ENCODE measurements around the gene TBXAS1. TPM values are rescaled to one million over a fixed set of nuclear protein-coding genes. Genes with fewer than 3 reads are reported as not detected.

Gene TBXAS1
- total RNA-seq, 5 donors from 2014 or later (not counting 1 experiment from before 2014, with no cell fraction given): 5.2 to 14.2 (median 7.3) TPM

- no peak overlapping the region for H3K4me3 Mint-ChIP-seq
- 91% methylated on average over 4 of the region's 9 CpGs for WGBS (ENCODE audit: insufficient coverage)
- DNase-seq (no peak), ATAC-seq (replicated peaks in 1 of 4) (no peak)
- CTCF ChIA-PET: no interaction called here
- H3K9me3 Mint-ChIP-seq: no peaks in the 10 kb centered on the region
- no peak overlapping the region for H3K27ac ChIP-seq (ENCODE audit: low read length)
- POLR2A ChIA-PET: no interaction called here
- H3K4me1 Mint-ChIP-seq: no peaks in the 10 kb centered on the region
- no peaks in the 10 kb centered on the region for H3K27me3 Mint-ChIP-seq
- peaks cover 0 to 4% of the 10 kb centered on the region in 2 experiments for H3K27me3 ChIP-seq (replicated peaks in 1 of 2; ENCODE audit: control insufficient read depth in 2 of 2, extremely low read depth in 1 of 2, insufficient read depth in 2 of 2, low read length in 1 of 2)
- H3K27ac Mint-ChIP-seq: no peak overlapping the region
- H3K4me1 ChIP-seq (ENCODE audit: control insufficient read depth in 1 of 2, extremely low read depth in 1 of 2, insufficient read depth in 2 of 2, low read length in 2 of 2): no peaks in the 10 kb centered on the region
- no peak overlapping the region for H3K4me3 ChIP-seq (ENCODE audit: control insufficient read depth in 1 of 2, extremely low read depth in 1 of 2, low read length in 1 of 2)
- no peaks in the 10 kb centered on the region for H3K9me3 ChIP-seq
- H3K36me3 ChIP-seq (ENCODE audit: control insufficient read depth in 2 of 2, extremely low read depth in 1 of 2, insufficient read depth in 1 of 2, low read length in 1 of 2): peaks cover 0 to 3% of the 10 kb centered on the region in 2 donors
- peaks cover 2% of the 10 kb centered on the region for H3K36me3 Mint-ChIP-seq
Measured at GRCh38 chr7:140016540-140016939, 187.5 kb downstream of the TBXAS1 start.

DNA sequence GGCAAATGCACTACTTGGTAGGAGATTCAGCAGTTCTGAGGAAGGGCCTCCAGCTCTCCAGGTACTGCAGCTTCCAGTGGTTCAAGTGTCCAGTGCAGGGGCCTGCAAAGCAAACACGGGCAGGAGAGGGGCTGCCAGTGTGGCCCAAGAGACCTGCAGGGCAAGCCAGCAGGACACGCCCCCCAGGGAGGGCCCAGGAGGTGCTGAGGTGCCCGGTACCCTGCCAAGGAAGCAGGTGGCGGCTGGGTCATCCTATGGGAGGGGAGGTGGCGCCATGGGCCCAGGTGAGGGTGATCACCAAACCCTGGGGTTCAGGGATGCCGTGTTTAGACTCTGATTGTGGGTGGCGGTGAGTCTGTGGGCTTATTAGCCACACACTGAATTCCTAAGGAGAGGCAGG, 188.0 kb downstream of the TBXAS1 start:
- no peak overlapping the region for H3K4me3 ChIP-seq (ENCODE audit: control insufficient read depth in 1 of 2, extremely low read depth in 1 of 2, low read length in 1 of 2)
- no peaks in the 10 kb centered on the region for H3K9me3 ChIP-seq
- H3K4me3 Mint-ChIP-seq: no peak overlapping the region
- H3K9me3 Mint-ChIP-seq: no peaks in the 10 kb centered on the region
- 77% methylated on average over 6 of the region's 7 CpGs for WGBS (ENCODE audit: insufficient coverage)
- ATAC-seq (replicated peaks in 1 of 4) (no peak), DNase-seq (no peak)
- peaks cover 6% of the 10 kb centered on the region for H3K36me3 Mint-ChIP-seq
- no peak overlapping the region for H3K27ac Mint-ChIP-seq
- no peaks in the 10 kb centered on the region for H3K4me1 ChIP-seq (ENCODE audit: control insufficient read depth in 1 of 2, extremely low read depth in 1 of 2, insufficient read depth in 2 of 2, low read length in 2 of 2)
- peaks cover 0 to 2% (median 0%) of the 10 kb centered on the region in 3 donors for H3K4me1 Mint-ChIP-seq
- peaks cover 0 to 3% of the 10 kb centered on the region in 2 donors for H3K36me3 ChIP-seq (ENCODE audit: control insufficient read depth in 2 of 2, extremely low read depth in 1 of 2, insufficient read depth in 1 of 2, low read length in 1 of 2)
- ChIA-PET CTCF (no interaction called here), POLR2A (no interaction called here)
- no peaks in the 10 kb centered on the region for H3K27me3 Mint-ChIP-seq
- peaks cover 0 to 2% of the 10 kb centered on the region in 2 experiments for H3K27me3 ChIP-seq (replicated peaks in 1 of 2; ENCODE audit: control insufficient read depth in 2 of 2, extremely low read depth in 1 of 2, insufficient read depth in 2 of 2, low read length in 1 of 2)
- H3K27ac ChIP-seq (ENCODE audit: low read length): no peak overlapping the region

GRCh38 chr7:140017543-140017942, 188.5 kb downstream of the TBXAS1 start:
- Mint-ChIP-seq H3K27ac (no peak overlapping the region), H3K36me3 (peaks cover 11% of the 10 kb centered on the region), H3K9me3 (no peaks in the 10 kb centered on the region), H3K27me3 (no peaks in the 10 kb centered on the region), H3K4me3 (no peak overlapping the region), H3K4me1 (peaks cover 0 to 2% (median 0%) of the 10 kb centered on the region in 3 donors)
- Histone ChIP-seq H3K4me1 (ENCODE audit: control insufficient read depth in 1 of 2, extremely low read depth in 1 of 2, insufficient read depth in 2 of 2, low read length in 2 of 2) (no peaks in the 10 kb centered on the region), H3K27ac (ENCODE audit: low read length) (no peak overlapping the region), H3K9me3 (no peaks in the 10 kb centered on the region), H3K27me3 (replicated peaks in 1 of 2; ENCODE audit: control insufficient read depth in 2 of 2, extremely low read depth in 1 of 2, insufficient read depth in 2 of 2, low read length in 1 of 2) (no peaks in the 10 kb centered on the region), H3K36me3 (ENCODE audit: control insufficient read depth in 2 of 2, extremely low read depth in 1 of 2, insufficient read depth in 1 of 2, low read length in 1 of 2) (peaks cover 3% of the 10 kb centered on the region in 2 donors), H3K4me3 (ENCODE audit: control insufficient read depth in 1 of 2, extremely low read depth in 1 of 2, low read length in 1 of 2) (no peak overlapping the region)
- no peak for DNase-seq
- ATAC-seq (replicated peaks in 1 of 4): no peak
- CTCF ChIA-PET: no interaction called here
- 96% methylated on average over 12 of the region's 15 CpGs for WGBS (ENCODE audit: insufficient coverage)
- POLR2A ChIA-PET: no interaction called here

DNA sequence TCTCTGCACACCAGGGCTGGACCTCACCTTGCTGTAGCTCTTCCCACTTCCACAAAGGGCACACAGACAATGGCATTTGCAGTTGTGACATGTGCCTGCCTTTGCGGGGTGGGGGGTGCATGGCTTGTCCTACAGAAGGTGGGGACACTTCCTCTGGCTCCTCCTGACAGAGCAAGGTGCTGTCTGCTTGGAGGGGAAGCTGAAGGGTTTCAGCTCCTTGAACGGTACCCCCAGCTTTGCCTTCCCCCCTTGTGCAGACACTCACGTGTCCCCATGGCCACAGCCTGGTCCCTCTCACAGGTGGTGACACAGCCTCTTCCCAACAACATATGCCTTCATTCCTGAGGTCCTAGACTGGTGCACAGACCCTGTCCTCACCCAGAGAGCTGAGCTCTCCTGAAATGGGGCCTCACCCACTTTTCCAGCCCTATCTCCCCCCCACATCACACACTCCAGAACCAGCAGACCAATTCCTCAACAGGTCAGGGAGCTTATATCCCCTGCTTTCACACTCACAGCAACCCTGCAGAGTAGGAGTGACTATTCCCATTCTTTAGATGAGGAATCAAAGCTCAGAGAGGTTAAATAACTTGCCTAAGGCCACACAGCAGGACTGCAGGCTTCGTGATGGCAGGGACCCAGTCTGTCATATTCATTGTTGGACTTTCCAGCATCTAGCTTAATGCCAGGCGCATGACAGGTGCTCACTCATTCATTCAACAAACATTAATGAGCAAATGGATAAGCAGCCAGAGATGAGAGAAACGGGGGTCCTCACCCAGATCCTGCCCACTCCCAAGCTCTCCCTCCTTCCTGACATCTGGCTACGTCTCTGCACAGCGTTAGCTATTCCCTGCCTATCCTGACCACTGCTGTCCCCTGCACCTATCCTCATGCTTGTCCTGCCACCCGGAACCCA, 189.3 kb downstream of the TBXAS1 start:
- CTCF ChIA-PET: interaction anchor here in 1 of 2 donors (0.6 kb wide), 1 partner anchor 340 kb away, joined by 4 read pairs; no protein-coding TSS in a partner anchor
- H3K27ac Mint-ChIP-seq: no peak overlapping the region
- DNase-seq: no peak

GRCh38 chr7:140019172-140019571, 190.1 kb downstream of the TBXAS1 start:
- Mint-ChIP-seq H3K27me3 (no peaks in the 10 kb centered on the region), H3K27ac (no peak overlapping the region), H3K36me3 (peaks cover 24% of the 10 kb centered on the region), H3K4me3 (no peak overlapping the region), H3K9me3 (no peaks in the 10 kb centered on the region), H3K4me1 (peaks cover 0 to 2% (median 0%) of the 10 kb centered on the region in 3 donors)
- 95% methylated on average over 9 of the region's 11 CpGs for WGBS (ENCODE audit: insufficient coverage)
- ATAC-seq (replicated peaks in 1 of 4): no peak
- no peak for DNase-seq
- Histone ChIP-seq H3K4me1 (ENCODE audit: control insufficient read depth in 1 of 2, extremely low read depth in 1 of 2, insufficient read depth in 2 of 2, low read length in 2 of 2) (no peaks in the 10 kb centered on the region), H3K9me3 (no peaks in the 10 kb centered on the region), H3K27me3 (replicated peaks in 1 of 2; ENCODE audit: control insufficient read depth in 2 of 2, extremely low read depth in 1 of 2, insufficient read depth in 2 of 2, low read length in 1 of 2) (no peaks in the 10 kb centered on the region), H3K4me3 (ENCODE audit: control insufficient read depth in 1 of 2, extremely low read depth in 1 of 2, low read length in 1 of 2) (no peak overlapping the region), H3K36me3 (ENCODE audit: control insufficient read depth in 2 of 2, extremely low read depth in 1 of 2, insufficient read depth in 1 of 2, low read length in 1 of 2) (peaks cover 3 to 18% of the 10 kb centered on the region in 2 donors), H3K27ac (ENCODE audit: low read length) (no peak overlapping the region)
- ChIA-PET POLR2A (no interaction called here), CTCF (no interaction called here)

More for the DNA sequence above, 189.3 kb downstream of the TBXAS1 start:
- no peak for ATAC-seq (replicated peaks in 1 of 4)
- H3K36me3 ChIP-seq (ENCODE audit: control insufficient read depth in 2 of 2, extremely low read depth in 1 of 2, insufficient read depth in 1 of 2, low read length in 1 of 2): peaks cover 3 to 10% of the 10 kb centered on the region in 2 donors
- Mint-ChIP-seq H3K36me3 (peaks cover 17% of the 10 kb centered on the region), H3K4me1 (peaks cover 0 to 2% (median 0%) of the 10 kb centered on the region in 3 donors), H3K27me3 (no peaks in the 10 kb centered on the region), H3K4me3 (no peak overlapping the region), H3K9me3 (no peaks in the 10 kb centered on the region)
- H3K27ac ChIP-seq (ENCODE audit: low read length): no peak overlapping the region
- H3K4me3 ChIP-seq (ENCODE audit: control insufficient read depth in 1 of 2, extremely low read depth in 1 of 2, low read length in 1 of 2): no peak overlapping the region
- H3K9me3 ChIP-seq: no peaks in the 10 kb centered on the region
- no peaks in the 10 kb centered on the region for H3K4me1 ChIP-seq (ENCODE audit: control insufficient read depth in 1 of 2, extremely low read depth in 1 of 2, insufficient read depth in 2 of 2, low read length in 2 of 2)
- POLR2A ChIA-PET: no interaction called here
- 79% methylated on average over 5 of the region's 9 CpGs for WGBS (ENCODE audit: insufficient coverage)
- H3K27me3 ChIP-seq (replicated peaks in 1 of 2; ENCODE audit: control insufficient read depth in 2 of 2, extremely low read depth in 1 of 2, insufficient read depth in 2 of 2, low read length in 1 of 2): no peaks in the 10 kb centered on the region

DNA sequence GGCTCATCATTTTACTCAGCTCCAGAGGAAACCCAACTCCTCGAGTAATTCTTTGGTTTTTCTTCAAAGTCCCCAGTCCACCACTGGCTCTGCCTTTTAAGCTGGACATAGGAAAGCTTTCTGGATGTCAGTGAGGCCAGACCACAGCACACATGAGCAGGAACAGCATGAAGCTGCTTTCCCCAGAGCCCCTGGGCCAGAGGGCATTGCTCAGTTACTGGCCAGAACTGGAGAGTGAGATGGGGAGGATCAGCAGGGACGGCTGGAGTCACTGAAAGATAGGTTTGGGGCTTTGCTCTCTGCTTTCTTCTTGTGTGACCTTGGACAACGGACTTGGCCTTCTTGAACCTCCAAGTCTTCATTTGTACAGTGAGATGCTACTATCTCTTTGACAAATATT, 190.5 kb downstream of the TBXAS1 start:
- no peak overlapping the region for H3K27ac ChIP-seq (ENCODE audit: low read length)
- WGBS (ENCODE audit: insufficient coverage): 67% methylated on average over 2 of the region's 3 CpGs
- ATAC-seq (replicated peaks in 1 of 4) (no peak), DNase-seq (no peak)
- no peak overlapping the region for H3K4me3 ChIP-seq (ENCODE audit: control insufficient read depth in 1 of 2, extremely low read depth in 1 of 2, low read length in 1 of 2)
- peaks cover 0 to 2% (median 0%) of the 10 kb centered on the region in 3 donors for H3K4me1 Mint-ChIP-seq
- H3K27ac Mint-ChIP-seq: no peak overlapping the region
- no peaks in the 10 kb centered on the region for H3K9me3 Mint-ChIP-seq
- H3K36me3 Mint-ChIP-seq: peaks cover 28% of the 10 kb centered on the region
- no peaks in the 10 kb centered on the region for H3K4me1 ChIP-seq (ENCODE audit: control insufficient read depth in 1 of 2, extremely low read depth in 1 of 2, insufficient read depth in 2 of 2, low read length in 2 of 2)
- no peaks in the 10 kb centered on the region for H3K9me3 ChIP-seq
- peaks cover 4 to 23% of the 10 kb centered on the region in 2 donors for H3K36me3 ChIP-seq (ENCODE audit: control insufficient read depth in 2 of 2, extremely low read depth in 1 of 2, insufficient read depth in 1 of 2, low read length in 1 of 2)
- H3K4me3 Mint-ChIP-seq: no peak overlapping the region
- no peaks in the 10 kb centered on the region for H3K27me3 Mint-ChIP-seq
- H3K27me3 ChIP-seq (replicated peaks in 1 of 2; ENCODE audit: control insufficient read depth in 2 of 2, extremely low read depth in 1 of 2, insufficient read depth in 2 of 2, low read length in 1 of 2): no peaks in the 10 kb centered on the region
- POLR2A ChIA-PET: no interaction called here
- CTCF ChIA-PET: no interaction called here

Data from T-cell (primary cell).